Neural cell (in vitro differentiated cells): Measurements from ENCODE around the gene MAPK10. TPM values are rescaled to one million over a fixed set of nuclear protein-coding genes. Genes with fewer than 3 reads are reported as not detected.

Source experiments
- H2AFZ ChIP-seq: fragments of 200-600, 300-800 bp; sonication (generic), shearing (Covaris generic); 2 replicates; pipeline ENCODE4 v1.6.0; 2014; ENCODE audit warnings: low read depth, mild to moderate bottlenecking, antibody characterized with exemption, low read length, moderate library complexity
- H3F3A ChIP-seq: fragments of 200-600 bp; shearing (Covaris generic); 2 replicates; pipeline ENCODE4 v1.6.1; 2016; ENCODE audit warnings: mild to moderate bottlenecking, moderate library complexity, mixed read lengths, antibody characterized with exemption, low read length; ENCODE audit not compliant: insufficient read depth, poor library complexity, severe bottlenecking
- H3K27ac ChIP-seq: fragments of 200-600, 300-800 bp; sonication (generic), shearing (Covaris generic); 2 replicates; pipeline ENCODE4 v1.5.1; 2014; ENCODE audit warnings: mild to moderate bottlenecking, low read length, moderate library complexity
- H3K27me3 ChIP-seq: fragments of 300-800, 200-600 bp; sonication (generic), shearing (Covaris generic); 2 replicates; pipeline ENCODE4 v1.6.0; 2014; ENCODE audit warnings: mild to moderate bottlenecking, low read depth, low read length, moderate library complexity; ENCODE audit not compliant: insufficient read depth
- H3K36me3 ChIP-seq: fragments of 300-800, 200-600 bp; sonication (generic), shearing (Covaris generic); 2 replicates; pipeline ENCODE4 v1.5.1; 2014; ENCODE audit warnings: mild to moderate bottlenecking, antibody characterized with exemption, low read length, moderate library complexity; ENCODE audit not compliant: insufficient read depth
- H3K4me2 ChIP-seq: fragments of 300-800, 200-600 bp; sonication (generic), shearing (Covaris generic); 2 replicates; pipeline ENCODE4 v1.6.0; 2014; ENCODE audit warnings: mild to moderate bottlenecking, low read length
- H3K4me3 ChIP-seq: fragments of 300-800, 200-600 bp; sonication (generic), shearing (Covaris generic); 2 replicates; pipeline ENCODE4 v1.5.1; 2014; ENCODE audit warnings: mild to moderate bottlenecking, low read length, moderate library complexity
- H3K79me2 ChIP-seq: fragments of 200-600 bp; shearing (Covaris generic); replicated peaks from 2 replicates; pipeline ENCODE4 v1.6.0; 2014; ENCODE audit warnings: mild to moderate bottlenecking, low read length, moderate library complexity; ENCODE audit not compliant: insufficient read depth
- H3K9ac ChIP-seq: fragments of 300-800, 200-600 bp; sonication (generic), shearing (Covaris generic); 2 replicates; pipeline ENCODE4 v1.6.1; 2016; ENCODE audit warnings: mild to moderate bottlenecking, low read length, mixed read lengths
- H3K9me2 ChIP-seq: fragments of 200-600 bp; shearing (Covaris generic); 2 replicates; pipeline ENCODE4 v1.6.1; 2016; ENCODE audit warnings: mild to moderate bottlenecking, low read length, mixed read lengths; ENCODE audit not compliant: insufficient read depth
- H3K9me3 ChIP-seq: fragments of 200-600, 300-800 bp; sonication (generic), shearing (Covaris generic); 2 replicates; pipeline ENCODE4 v1.6.1; 2016; ENCODE audit warnings: mild to moderate bottlenecking, mixed run types, low read length, moderate library complexity, mixed read lengths
- H4K20me1 ChIP-seq: fragments of 200-600 bp; shearing (Covaris generic); 2 replicates; pipeline ENCODE4 v1.6.1; 2016; ENCODE audit warnings: mild to moderate bottlenecking, mixed run types; ENCODE audit not compliant: insufficient read depth
- EP300 ChIP-seq: fragments of 450-650 bp; conservative IDR thresholded peaks from 2 replicates; pipeline ENCODE4 v1.6.1; 2014; ENCODE audit warnings: antibody characterized with exemption, mild to moderate bottlenecking, moderate library complexity; ENCODE audit not compliant: poor library complexity, severe bottlenecking
- EZH2 ChIP-seq: fragments of 200-600, 300-800 bp; shearing (Covaris generic), sonication (generic); IDR thresholded peaks from 2 replicates; pipeline ENCODE4 v1.6.1; 2014; ENCODE audit warnings: antibody characterized with exemption, low read length, borderline replicate concordance, mild to moderate bottlenecking; ENCODE audit not compliant: insufficient read depth, poor library complexity, severe bottlenecking
- MXI1 ChIP-seq: fragments of 450-650 bp; conservative IDR thresholded peaks from 2 replicates; pipeline ENCODE4 v1.6.1; 2014; ENCODE audit warnings: antibody characterized with exemption, mild to moderate bottlenecking; ENCODE audit not compliant: poor library complexity, severe bottlenecking
- POLR2AphosphoS5 ChIP-seq: IDR thresholded peaks from 2 replicates; pipeline ENCODE4 v1.6.1; 2012
- RAD21 ChIP-seq: fragments of 450-650 bp; conservative IDR thresholded peaks from 2 replicates; pipeline ENCODE4 v1.6.1; 2014; ENCODE audit warnings: antibody characterized with exemption, mild to moderate bottlenecking, moderate library complexity
- REST ChIP-seq: IDR thresholded peaks from 2 replicates; pipeline ENCODE4 v1.6.1; 2012; ENCODE audit warnings: borderline replicate concordance
- SMC3 ChIP-seq: fragments of 450-650 bp; conservative IDR thresholded peaks from 2 replicates; pipeline ENCODE4 v1.6.1; 2014; ENCODE audit warnings: antibody characterized with exemption, mild to moderate bottlenecking, moderate library complexity; ENCODE audit not compliant: poor library complexity
- TAF1 ChIP-seq: IDR thresholded peaks from 2 replicates; pipeline ENCODE4 v1.6.1; 2012; ENCODE audit warnings: low read depth
- polyA plus RNA-seq: library from polyadenylated mRNA; depleted of rRNA; stranded (reverse); fragments of >200 nt; gene quantifications from 2 replicates; pipeline ENCODE4 v1.2.3, GENCODE V29; 2014
- TF ChIP-seq, protein P1 (sequence below): fragments of 450-650 bp; IDR thresholded peaks from 2 replicates; pipeline ENCODE4 v1.5.1; 2014; ENCODE audit warnings: antibody characterized with exemption, mild to moderate bottlenecking, moderate library complexity; ENCODE audit not compliant: poor library complexity, severe bottlenecking

The MAPK10 gene
- polyA plus RNA-seq, 1 donor from 2014 or later, result 91.9 TPM

DNA sequence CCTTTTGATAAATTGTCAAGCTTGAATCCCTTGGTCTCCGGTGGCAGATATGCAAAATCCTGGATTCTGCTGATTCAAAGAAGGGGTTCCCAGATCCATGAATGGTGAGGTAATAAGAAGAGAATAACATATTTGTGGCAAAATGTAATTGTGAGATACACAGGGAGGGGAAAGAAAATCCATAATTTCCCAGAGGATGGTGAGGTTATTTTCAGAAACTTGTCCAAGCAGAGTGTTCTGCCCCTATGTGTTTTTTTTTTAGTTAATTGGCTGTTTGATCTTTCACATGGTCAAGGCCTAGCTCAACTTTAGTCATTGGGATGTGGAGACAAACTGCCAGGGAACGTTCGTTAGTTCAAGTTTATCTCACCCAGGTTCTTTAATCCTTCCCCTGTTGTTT is 408.8 kb downstream of the MAPK10 start:
- no peaks in the 10 kb centered on the region for H3K27me3 ChIP-seq
- no peak overlapping the region for H3K9ac ChIP-seq
- H3K4me2 ChIP-seq, result no peak overlapping the region
- TF ChIP-seq, protein P1, sequence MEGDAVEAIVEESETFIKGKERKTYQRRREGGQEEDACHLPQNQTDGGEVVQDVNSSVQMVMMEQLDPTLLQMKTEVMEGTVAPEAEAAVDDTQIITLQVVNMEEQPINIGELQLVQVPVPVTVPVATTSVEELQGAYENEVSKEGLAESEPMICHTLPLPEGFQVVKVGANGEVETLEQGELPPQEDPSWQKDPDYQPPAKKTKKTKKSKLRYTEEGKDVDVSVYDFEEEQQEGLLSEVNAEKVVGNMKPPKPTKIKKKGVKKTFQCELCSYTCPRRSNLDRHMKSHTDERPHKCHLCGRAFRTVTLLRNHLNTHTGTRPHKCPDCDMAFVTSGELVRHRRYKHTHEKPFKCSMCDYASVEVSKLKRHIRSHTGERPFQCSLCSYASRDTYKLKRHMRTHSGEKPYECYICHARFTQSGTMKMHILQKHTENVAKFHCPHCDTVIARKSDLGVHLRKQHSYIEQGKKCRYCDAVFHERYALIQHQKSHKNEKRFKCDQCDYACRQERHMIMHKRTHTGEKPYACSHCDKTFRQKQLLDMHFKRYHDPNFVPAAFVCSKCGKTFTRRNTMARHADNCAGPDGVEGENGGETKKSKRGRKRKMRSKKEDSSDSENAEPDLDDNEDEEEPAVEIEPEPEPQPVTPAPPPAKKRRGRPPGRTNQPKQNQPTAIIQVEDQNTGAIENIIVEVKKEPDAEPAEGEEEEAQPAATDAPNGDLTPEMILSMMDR, result no peak
- TF ChIP-seq MXI1, result no peak
- no peaks in the 10 kb centered on the region for H3K36me3 ChIP-seq
- no peaks in the 10 kb centered on the region for H3K9me3 ChIP-seq
- H3K4me3 ChIP-seq, result no peak overlapping the region
- H3F3A ChIP-seq, result no peaks in the 10 kb centered on the region
- no peaks in the 10 kb centered on the region for H3K9me2 ChIP-seq
- H3K79me2 ChIP-seq, result no peaks in the 10 kb centered on the region
- no peak overlapping the region for H2AFZ ChIP-seq
- H3K27ac ChIP-seq, result no peak overlapping the region
- no peaks in the 10 kb centered on the region for H4K20me1 ChIP-seq

- Histone ChIP-seq H3K27ac (no peak overlapping the region), H4K20me1 (no peaks in the 10 kb centered on the region), H3K36me3 (no peaks in the 10 kb centered on the region), H3K4me2 (no peak overlapping the region), H3K9me3 (no peaks in the 10 kb centered on the region), H3K79me2 (no peaks in the 10 kb centered on the region), H3F3A (no peaks in the 10 kb centered on the region), H3K4me3 (no peak overlapping the region), H3K27me3 (no peaks in the 10 kb centered on the region), H2AFZ (no peak overlapping the region), H3K9me2 (no peaks in the 10 kb centered on the region), H3K9ac (no peak overlapping the region)
- no peak for TF ChIP-seq RAD21
- no peak for TF ChIP-seq TAF1
- no peak for TF ChIP-seq MXI1
- TF ChIP-seq REST, result no peak
- TF ChIP-seq EP300, result no peak
- no peak for TF ChIP-seq POLR2AphosphoS5
- no peak for TF ChIP-seq EZH2
- no peak for TF ChIP-seq SMC3
- TF ChIP-seq, protein P1, result no peak
Measured at GRCh38 chr4:85946821-85947220, 413.0 kb downstream of the MAPK10 start.
